Measurements from ENCODE around the gene IGFL3. TPM values are rescaled to one million over a fixed set of nuclear protein-coding genes. Genes with fewer than 3 reads are reported as not detected.

Gene IGFL3
- total and polyA plus RNA-seq, 9 of the 15 experiments (the other 6 are each of a cell fraction or from before 2014, with no cell fraction given): not detected

- POLR2A ChIA-PET: no interaction called here
These were observed 8.4 kb downstream of the IGFL3 start for GRCh38 chr19:46116121-46116520.

More at GRCh38 chr19:46116121-46116520, 8.4 kb downstream of the IGFL3 start:
- in situ Hi-C loops (cut with MboI) (no loop called here), intact Hi-C loops (cut with micrococcal nuclease) (no loop called here)
- H3K79me2 ChIP-seq (ENCODE audit: control insufficient read depth, insufficient read depth, low read length): no peaks in the 10 kb centered on the region
- TF ChIP-seq ARNT (IDR thresholded peaks at IDR 0.05) (no peak), DLX4 (CRISPR knock-in tag; IDR thresholded peaks at IDR 0.05) (no peak), TFAP4 (CRISPR knock-in tag; IDR thresholded peaks at IDR 0.05; ENCODE audit: borderline replicate concordance) (no peak), ZKSCAN3 (CRISPR knock-in tag; IDR thresholded peaks at IDR 0.05) (no peak), JUND (IDR thresholded peaks at IDR 0.05; ENCODE audit: borderline replicate concordance, low read depth, low read length) (no peak), JUND (tag; IDR thresholded peaks at IDR 0.05; ENCODE audit: borderline replicate concordance, low read depth, low read length) (no peak), ZNF224 (CRISPR knock-in tag; IDR thresholded peaks at IDR 0.05) (no peak), SRSF9 (IDR thresholded peaks at IDR 0.05; ENCODE audit: borderline replicate concordance, low read depth, low read length) (no peak), FOXP4 (CRISPR knock-in tag; IDR thresholded peaks at IDR 0.05; ENCODE audit: borderline replicate concordance) (no peak), CBFB (CRISPR knock-in tag; IDR thresholded peaks at IDR 0.05) (no peak), ETV1 (tag; conservative IDR thresholded peaks at IDR 0.05; ENCODE audit: low read depth) (no peak), NFYB (IDR thresholded peaks at IDR 0.05; ENCODE audit: extremely low read depth, insufficient read length) (no peak), CSDE1 (IDR thresholded peaks at IDR 0.05) (no peak)
- TF ChIP-seq, protein P1, sequence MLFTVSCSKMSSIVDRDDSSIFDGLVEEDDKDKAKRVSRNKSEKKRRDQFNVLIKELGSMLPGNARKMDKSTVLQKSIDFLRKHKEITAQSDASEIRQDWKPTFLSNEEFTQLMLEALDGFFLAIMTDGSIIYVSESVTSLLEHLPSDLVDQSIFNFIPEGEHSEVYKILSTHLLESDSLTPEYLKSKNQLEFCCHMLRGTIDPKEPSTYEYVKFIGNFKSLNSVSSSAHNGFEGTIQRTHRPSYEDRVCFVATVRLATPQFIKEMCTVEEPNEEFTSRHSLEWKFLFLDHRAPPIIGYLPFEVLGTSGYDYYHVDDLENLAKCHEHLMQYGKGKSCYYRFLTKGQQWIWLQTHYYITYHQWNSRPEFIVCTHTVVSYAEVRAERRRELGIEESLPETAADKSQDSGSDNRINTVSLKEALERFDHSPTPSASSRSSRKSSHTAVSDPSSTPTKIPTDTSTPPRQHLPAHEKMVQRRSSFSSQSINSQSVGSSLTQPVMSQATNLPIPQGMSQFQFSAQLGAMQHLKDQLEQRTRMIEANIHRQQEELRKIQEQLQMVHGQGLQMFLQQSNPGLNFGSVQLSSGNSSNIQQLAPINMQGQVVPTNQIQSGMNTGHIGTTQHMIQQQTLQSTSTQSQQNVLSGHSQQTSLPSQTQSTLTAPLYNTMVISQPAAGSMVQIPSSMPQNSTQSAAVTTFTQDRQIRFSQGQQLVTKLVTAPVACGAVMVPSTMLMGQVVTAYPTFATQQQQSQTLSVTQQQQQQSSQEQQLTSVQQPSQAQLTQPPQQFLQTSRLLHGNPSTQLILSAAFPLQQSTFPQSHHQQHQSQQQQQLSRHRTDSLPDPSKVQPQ (CRISPR knock-in tag; IDR thresholded peaks at IDR 0.05; ENCODE audit: borderline replicate concordance): no peak
- TF ChIP-seq, protein P2, sequence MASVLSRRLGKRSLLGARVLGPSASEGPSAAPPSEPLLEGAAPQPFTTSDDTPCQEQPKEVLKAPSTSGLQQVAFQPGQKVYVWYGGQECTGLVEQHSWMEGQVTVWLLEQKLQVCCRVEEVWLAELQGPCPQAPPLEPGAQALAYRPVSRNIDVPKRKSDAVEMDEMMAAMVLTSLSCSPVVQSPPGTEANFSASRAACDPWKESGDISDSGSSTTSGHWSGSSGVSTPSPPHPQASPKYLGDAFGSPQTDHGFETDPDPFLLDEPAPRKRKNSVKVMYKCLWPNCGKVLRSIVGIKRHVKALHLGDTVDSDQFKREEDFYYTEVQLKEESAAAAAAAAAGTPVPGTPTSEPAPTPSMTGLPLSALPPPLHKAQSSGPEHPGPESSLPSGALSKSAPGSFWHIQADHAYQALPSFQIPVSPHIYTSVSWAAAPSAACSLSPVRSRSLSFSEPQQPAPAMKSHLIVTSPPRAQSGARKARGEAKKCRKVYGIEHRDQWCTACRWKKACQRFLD (CRISPR knock-in tag; IDR thresholded peaks at IDR 0.05): no peak
- no peaks in the 10 kb centered on the region for H3K9me3 ChIP-seq (replicated peaks; ENCODE audit: control insufficient read depth, insufficient read depth, low read depth, low read length)
- H2AFZ ChIP-seq (ENCODE audit: low read depth, low read length): no peak overlapping the region
- BruUV-seq (replicated peaks): no TSS peak
- no peak overlapping the region for H3K27ac ChIP-seq (ENCODE audit: extremely low read depth, low read depth, low read length)
- ATAC-seq (no peak), FAIRE-seq (no peak), DNase-seq (ENCODE audit: extremely low read depth in 1 of 4, low spot score in 3 of 4) (no peak)
- CTCF ChIA-PET (ENCODE audit: low intra/inter-chr PET ratio): no interaction called here
- H3K9me1 ChIP-seq (ENCODE audit: control insufficient read depth, insufficient read depth, low read length): no peaks in the 10 kb centered on the region
- H3K9ac ChIP-seq (ENCODE audit: insufficient read depth in 1 of 2, low read depth in 2 of 2, low read length in 2 of 2): no peak overlapping the region
- no peak overlapping the region for H3K4me2 ChIP-seq (ENCODE audit: insufficient read depth, low read length)
- peaks cover 0 to 5% of the 10 kb centered on the region in 2 experiments; a peak in 1 of 5 replicates for H3K27me3 ChIP-seq (ENCODE audit: control insufficient read depth in 2 of 2, insufficient read depth in 2 of 2, low read length in 2 of 2)
- no peaks in the 10 kb centered on the region for H3K4me1 ChIP-seq (replicated peaks in 1 of 2; ENCODE audit: control insufficient read depth in 2 of 2, insufficient read depth in 2 of 2, low read length in 2 of 2)
- 4% methylated on average over 3 of the region's 3 CpGs for WGBS (ENCODE audit: insufficient coverage, low coverage, missing lambda C conversion rate)
- no peaks in the 10 kb centered on the region for H3K36me3 ChIP-seq (ENCODE audit: control insufficient read depth, insufficient read depth, low read length)
- H3K4me3 ChIP-seq: no peak overlapping the region
- no peaks in the 10 kb centered on the region for H4K20me1 ChIP-seq (replicated peaks; ENCODE audit: control insufficient read depth, insufficient read depth, low read length)

Data from K562 (cell line).